ENCODE measurements around the gene TBRG4.

GRCh38 chr7:45076946-45077345, 34.6 kb downstream of the TBRG4 start:
- no peak for TF ChIP-seq CTCF (conservative IDR thresholded peaks at IDR 0.05; ENCODE audit: low read depth, low read length)
- TF ChIP-seq EZH2phosphoT487 (IDR thresholded peaks at IDR 0.05; ENCODE audit: borderline replicate concordance, low read length): no peak
